ENCODE results near the gene HACL1. TPM values are rescaled to one million over a fixed set of nuclear protein-coding genes. Genes with fewer than 3 reads are reported as not detected.

HACL1 gene
- total RNA-seq, 1 experiment from 2014 or later = 20.5 TPM

- TF ChIP-seq CEBPB (IDR thresholded peaks at IDR 0.05; ENCODE audit: low read depth) (no peak), SP1 (IDR thresholded peaks at IDR 0.05; ENCODE audit: low read depth) (no peak)
Measured at GRCh38 chr3:15542614-15543013, 58.8 kb downstream of the HACL1 start (continued).

DNA sequence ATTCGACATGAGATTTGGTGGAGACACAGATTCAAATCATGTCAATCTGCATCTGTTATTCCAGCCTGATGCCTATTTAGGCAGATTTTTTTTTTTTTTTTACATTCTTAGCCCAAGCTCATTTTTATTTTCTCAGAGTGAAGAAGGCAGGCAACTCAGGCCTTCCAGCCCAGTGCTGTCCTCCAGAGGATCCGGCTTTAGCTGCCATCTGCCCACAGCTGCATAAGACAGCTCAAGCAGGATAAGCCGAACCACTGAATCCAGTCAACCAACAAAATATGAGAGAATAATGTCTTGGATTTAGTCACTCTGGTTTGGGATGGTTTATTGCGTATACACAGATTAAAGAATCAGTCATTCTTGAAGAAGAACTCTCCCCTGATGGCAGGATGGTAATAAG is 60.0 kb downstream of the HACL1 start:
- intact Hi-C loops (cut with micrococcal nuclease) = no loop called here
- Histone ChIP-seq H3K4me2 (ENCODE audit: low read length) (no peak overlapping the region), H3K79me2 (ENCODE audit: insufficient read depth, low read length) (no peaks in the 10 kb centered on the region), H3K9me3 (ENCODE audit: control insufficient read depth in 1 of 2, insufficient read depth in 1 of 2, low read depth in 1 of 2, low read length in 2 of 2) (no peaks in the 10 kb centered on the region), H2AFZ (ENCODE audit: low read depth, low read length, poor library complexity, severe bottlenecking) (no peak overlapping the region), H3K9me2 (ENCODE audit: insufficient read depth) (no peaks in the 10 kb centered on the region), H3K9ac (ENCODE audit: low read length) (no peak overlapping the region), H3K36me3 (ENCODE audit: control insufficient read depth in 1 of 2, insufficient read depth in 2 of 2, low read length in 2 of 2) (no peaks in the 10 kb centered on the region), H4K20me1 (ENCODE audit: insufficient read depth) (no peaks in the 10 kb centered on the region), H3K27me3 (ENCODE audit: insufficient read depth, low read length) (no peaks in the 10 kb centered on the region), H3K4me3 (replicated peaks in 1 of 2; ENCODE audit: low read depth in 1 of 2, low read length in 2 of 2) (no peak overlapping the region), H3K4me1 (ENCODE audit: control insufficient read depth in 1 of 2, insufficient read depth in 2 of 2, low read length in 2 of 2) (no peaks in the 10 kb centered on the region), H3K27ac (ENCODE audit: low read depth, low read length) (no peak overlapping the region)
- ATAC-seq (no peak), DNase-seq (ENCODE audit: low read depth, low spot score) (no peak)
- ChIA-PET POLR2A (interaction anchor here (0.7 kb wide), 1 partner anchor 345 kb away, joined by 3 read pairs; no protein-coding TSS in a partner anchor), CTCF (no interaction called here), RAD21 (ENCODE audit: low non-redundant PET in 1 of 2, low total read pairs in 2 of 2, uncharacterized antibody in 2 of 2, unreplicated experiment in 2 of 2) (no interaction called here)
- BruUV-seq (replicated peaks) = no TSS peak
- TF ChIP-seq TCF7L2 (IDR thresholded peaks at IDR 0.05; ENCODE audit: borderline replicate concordance, extremely low read depth, insufficient read depth, insufficient read length) (no peak), FOSL1 (IDR thresholded peaks at IDR 0.05; ENCODE audit: low read depth) (no peak), EGR1 (IDR thresholded peaks at IDR 0.05; ENCODE audit: low read depth) (no peak), EZH2phosphoT487 (IDR thresholded peaks at IDR 0.05; ENCODE audit: borderline replicate concordance) (no peak), POLR2AphosphoS5 (IDR thresholded peaks at IDR 0.05; ENCODE audit: low read depth, low read length) (no peak), SIN3A (IDR thresholded peaks at IDR 0.05; ENCODE audit: low read depth) (no peak), EZH2 (IDR thresholded peaks at IDR 0.05) (no peak), RAD21 (IDR thresholded peaks at IDR 0.05; ENCODE audit: low read depth) (no peak)
- TF ChIP-seq, protein P1, sequence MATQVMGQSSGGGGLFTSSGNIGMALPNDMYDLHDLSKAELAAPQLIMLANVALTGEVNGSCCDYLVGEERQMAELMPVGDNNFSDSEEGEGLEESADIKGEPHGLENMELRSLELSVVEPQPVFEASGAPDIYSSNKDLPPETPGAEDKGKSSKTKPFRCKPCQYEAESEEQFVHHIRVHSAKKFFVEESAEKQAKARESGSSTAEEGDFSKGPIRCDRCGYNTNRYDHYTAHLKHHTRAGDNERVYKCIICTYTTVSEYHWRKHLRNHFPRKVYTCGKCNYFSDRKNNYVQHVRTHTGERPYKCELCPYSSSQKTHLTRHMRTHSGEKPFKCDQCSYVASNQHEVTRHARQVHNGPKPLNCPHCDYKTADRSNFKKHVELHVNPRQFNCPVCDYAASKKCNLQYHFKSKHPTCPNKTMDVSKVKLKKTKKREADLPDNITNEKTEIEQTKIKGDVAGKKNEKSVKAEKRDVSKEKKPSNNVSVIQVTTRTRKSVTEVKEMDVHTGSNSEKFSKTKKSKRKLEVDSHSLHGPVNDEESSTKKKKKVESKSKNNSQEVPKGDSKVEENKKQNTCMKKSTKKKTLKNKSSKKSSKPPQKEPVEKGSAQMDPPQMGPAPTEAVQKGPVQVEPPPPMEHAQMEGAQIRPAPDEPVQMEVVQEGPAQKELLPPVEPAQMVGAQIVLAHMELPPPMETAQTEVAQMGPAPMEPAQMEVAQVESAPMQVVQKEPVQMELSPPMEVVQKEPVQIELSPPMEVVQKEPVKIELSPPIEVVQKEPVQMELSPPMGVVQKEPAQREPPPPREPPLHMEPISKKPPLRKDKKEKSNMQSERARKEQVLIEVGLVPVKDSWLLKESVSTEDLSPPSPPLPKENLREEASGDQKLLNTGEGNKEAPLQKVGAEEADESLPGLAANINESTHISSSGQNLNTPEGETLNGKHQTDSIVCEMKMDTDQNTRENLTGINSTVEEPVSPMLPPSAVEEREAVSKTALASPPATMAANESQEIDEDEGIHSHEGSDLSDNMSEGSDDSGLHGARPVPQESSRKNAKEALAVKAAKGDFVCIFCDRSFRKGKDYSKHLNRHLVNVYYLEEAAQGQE (IDR thresholded peaks at IDR 0.05; ENCODE audit: low read depth) = no peak
